HG03135 (cell line): ENCODE measurements around the gene SCGN.

Source experiments
- ATAC-seq: cut with Tn5 transposase; IDR thresholded peaks from one replicate; pipeline ENCODE4 v1.9.1; 2021; ENCODE audit warnings: mild to moderate bottlenecking, moderate library complexity; ENCODE audit not compliant: unreplicated experiment

Gene SCGN

DNA sequence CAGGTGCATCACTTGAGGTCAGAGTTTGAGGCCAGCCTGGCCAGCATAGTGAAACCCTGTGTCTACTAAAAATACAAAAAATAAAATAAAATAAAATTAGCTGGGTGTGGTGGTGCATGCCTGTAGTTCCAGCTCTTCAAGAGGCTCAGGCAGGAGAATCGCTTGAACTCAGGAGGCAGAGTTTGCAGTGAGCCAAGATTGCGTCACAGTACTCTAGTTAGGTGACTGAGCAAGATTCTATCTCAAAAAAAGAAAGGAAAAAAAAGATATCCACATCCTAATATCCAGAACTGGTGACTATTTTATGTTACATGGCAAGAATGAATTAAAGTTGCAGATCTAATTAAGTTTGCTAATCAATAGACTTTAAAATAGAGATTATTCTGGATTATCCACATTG lies 32.5 kb downstream of the SCGN start:
- no peak for ATAC-seq

DNA sequence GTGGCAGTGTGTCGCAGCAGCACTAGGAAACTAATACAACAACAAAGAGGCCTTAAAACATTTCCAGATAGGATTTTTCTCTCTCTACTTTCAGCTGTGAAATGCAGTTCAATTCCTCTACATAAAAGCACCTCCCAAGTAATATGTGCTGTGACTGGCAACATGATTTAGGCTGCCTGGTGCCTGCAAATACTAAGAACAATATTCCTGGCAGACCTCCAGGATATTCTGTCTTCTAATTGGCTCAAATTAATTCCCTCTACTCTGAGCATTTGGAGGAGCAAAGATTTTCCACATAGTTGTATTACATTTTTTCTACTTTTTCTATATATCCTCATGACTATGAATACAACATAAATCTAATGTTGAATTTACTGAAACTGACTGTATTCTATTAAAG lies 33.2 kb downstream of the SCGN start:
- no peak for ATAC-seq

DNA sequence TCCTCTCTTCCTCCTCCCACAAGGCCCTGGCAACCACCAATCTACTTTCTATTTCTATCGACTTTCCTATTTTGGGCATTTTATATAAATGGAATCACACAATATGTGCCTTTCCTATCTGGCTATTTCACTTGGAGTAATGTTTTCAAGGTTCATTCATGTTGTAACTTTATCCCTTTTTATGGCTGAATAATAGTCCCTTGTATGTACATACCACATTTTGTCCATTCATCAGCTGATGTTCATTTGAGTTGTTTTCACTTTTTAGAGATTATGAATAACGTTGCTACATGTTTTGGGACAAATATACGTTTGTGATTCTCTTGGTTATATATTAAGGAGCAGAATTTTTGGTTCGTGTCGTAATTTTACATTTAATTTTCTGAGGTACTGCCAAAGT lies 33.9 kb downstream of the SCGN start:
- ATAC-seq = no peak

DNA sequence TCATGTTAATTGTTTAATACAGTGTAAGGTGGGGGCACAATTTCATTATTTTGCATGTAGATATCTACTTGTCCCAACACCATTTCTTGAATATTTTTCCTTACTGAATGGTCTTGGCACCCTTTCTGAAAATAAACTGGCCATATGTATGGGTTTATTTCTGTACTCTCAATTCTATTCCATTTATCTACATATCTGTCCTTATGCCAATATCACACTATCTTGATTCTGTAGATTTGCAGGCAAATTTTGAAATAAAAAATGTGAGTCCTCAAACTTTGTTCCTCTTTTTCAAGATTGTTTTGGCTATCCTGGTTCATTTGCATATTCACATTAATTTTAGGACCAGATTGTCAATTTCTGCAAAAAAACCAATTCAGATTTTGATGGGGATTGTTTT lies 34.8 kb downstream of the SCGN start:
- ATAC-seq = no peak

DNA sequence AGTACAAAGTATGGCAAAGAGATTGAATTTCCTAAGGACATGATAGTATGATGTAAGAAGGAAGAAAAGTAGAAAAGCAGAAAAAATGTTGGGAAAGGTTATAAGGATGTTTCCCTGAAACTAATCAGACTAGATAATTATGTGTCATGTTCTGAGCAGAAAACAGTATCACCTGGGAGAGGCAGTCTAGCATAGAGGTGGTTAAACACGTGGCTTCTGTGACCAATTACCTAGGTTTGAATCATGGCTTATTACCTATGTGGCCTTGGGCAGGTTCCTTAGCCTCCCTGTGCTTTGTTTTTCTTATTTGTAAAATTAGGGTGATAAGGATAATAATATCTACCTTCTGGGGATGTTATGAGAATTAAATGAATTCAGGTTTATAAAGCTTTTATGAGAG lies 38.0 kb downstream of the SCGN start:
- ATAC-seq = no peak

DNA sequence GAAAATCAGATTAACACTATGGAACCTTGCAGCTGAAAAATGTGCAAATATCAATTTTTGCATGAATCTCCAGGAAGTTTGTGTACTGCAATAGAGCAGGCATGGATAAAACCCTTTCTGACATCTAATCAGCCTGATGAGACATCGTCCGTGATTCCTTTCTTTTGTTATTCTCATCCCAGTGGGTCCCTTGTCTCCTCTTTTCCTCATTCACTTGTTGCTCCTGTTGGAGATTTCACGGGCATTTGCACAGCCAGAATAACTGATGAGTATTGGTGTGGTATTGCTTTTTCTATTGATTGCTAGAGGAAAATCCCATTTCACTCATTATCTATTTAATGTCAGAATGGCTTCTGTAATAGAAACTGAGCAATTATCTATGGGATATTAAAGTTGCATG lies 39.9 kb downstream of the SCGN start:
- ATAC-seq = no peak

DNA sequence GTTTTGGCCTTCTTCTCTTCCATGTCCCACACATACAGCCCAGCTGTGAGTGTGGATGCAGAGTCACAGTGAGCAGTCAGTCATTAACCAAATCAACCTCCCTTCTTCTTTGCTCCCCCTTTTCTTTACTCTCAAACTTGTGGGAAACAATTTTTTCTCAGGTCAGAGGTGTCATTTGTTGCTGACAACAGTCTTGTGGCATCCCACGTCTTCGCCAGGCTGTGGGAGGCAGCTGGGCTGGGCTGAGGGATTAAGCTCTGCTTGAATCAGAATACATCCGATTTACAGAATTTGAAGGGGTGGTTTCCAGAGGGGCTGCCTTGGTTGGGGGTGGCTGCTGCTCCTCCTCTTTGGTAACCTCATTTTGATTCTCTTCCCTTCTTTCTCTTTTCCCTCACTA lies 40.5 kb downstream of the SCGN start:
- ATAC-seq = no peak

DNA sequence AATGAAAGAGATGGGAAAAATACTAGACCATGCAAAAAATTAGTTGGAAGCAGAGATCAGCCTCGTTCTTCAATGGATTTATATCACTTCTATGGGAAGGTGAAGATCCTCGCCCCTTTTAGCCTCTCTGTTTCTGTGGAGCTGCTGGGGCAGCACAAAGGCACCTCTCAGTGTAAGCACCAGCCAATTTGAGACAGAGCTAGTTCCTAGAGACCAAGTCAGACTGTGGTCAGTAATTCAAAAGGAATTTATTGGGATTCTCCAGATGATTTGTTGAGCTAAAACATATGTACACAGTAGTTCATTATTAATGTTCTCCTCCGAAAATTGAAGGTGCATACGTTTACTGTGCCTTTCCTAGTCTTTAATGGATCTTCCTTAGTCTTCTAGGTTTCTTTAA lies 42.4 kb downstream of the SCGN start:
- no peak for ATAC-seq

DNA sequence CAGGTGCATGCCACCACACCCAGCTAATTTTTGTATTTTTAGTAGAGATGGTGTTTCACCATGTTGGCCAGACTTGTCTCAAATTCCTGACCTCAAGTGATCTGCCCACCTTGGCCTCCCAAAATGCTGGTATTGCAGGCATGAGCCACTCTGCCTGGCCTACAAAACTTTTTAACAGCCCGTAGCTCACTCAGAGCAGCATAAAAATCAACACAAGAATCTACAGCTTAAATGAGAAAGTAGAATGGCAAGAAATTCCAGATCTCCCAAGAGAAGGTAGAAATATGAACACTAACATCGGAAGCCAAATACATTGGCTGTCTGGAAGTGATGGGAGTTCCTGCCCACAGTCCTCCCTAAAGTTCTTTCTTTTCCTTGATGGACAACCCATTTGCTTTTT lies 43.7 kb downstream of the SCGN start:
- no peak for ATAC-seq

DNA sequence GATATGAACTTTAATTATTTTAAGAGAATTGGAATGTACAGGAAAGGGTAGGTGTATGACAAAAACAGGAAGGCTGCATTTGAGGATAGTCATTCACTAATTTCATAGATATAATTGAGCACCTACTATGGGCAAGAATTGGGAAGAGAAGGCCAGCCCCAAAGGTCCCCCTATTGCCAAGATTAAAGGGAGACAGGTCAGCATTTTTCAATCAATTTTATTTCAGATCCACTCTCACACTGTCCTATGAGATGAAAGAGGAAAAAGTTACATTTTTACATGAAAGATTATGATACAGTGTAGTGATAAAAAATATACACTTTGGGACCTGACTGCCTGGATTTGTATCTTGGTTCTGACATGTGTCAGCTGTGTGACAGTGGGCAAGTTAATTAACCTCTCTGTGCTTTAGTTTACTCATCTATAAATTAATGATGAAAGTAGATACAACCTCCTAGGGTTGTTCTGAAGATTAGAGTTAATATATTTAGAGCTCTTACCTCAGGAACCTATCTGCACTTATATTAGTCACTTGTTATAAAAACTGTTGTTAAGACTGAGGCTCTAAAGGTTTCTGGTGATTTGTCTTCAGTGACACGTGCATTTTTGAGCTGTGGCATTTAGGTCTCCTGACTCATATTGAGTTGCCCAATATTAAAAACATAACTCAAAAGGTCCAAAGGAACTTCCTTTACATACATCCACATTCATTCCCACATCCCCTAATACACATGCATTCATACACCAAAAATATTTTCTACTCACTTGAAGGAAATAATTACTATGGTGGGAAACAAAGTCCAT lies 45.7 kb downstream of the SCGN start:
- no peak for ATAC-seq

DNA sequence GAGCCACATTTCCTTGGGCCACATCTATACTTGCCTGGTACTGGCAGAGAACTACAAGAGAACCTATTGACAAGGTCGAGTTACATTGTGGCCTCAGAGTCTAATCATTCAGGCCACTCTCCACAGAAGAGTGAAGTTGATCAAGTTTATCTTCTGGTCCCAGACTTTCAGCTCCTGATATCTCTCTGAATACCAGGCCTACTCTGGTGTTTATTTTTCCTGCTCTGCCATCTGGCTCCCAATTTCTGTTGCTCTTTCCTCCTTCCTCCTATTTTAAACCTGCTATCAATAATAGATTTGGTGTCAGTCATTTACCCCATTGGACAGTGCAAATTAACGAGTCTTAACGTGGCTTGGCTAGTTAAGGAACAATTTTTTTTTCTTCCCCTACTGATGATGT lies 46.6 kb downstream of the SCGN start:
- no peak for ATAC-seq

DNA sequence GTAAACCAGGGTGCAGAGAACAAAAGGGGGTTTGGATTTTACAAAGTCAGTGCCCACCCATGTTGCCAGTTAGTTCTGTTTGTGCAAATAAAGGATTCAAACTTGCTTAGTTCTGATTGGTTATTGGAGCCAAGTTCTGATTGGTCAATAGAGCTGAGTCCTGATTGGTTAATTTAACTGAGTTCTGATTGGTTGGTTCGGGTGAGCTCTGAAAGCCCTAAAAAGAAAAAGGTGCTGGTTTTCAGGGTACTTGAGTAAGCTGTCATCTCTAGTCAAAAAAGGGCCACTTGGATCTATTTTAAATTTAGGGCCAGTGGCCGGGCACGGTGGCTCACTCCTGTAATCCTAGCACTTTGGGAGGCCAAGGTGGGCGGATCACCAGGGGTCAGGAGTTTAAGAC lies 47.6 kb downstream of the SCGN start:
- ATAC-seq = no peak

DNA sequence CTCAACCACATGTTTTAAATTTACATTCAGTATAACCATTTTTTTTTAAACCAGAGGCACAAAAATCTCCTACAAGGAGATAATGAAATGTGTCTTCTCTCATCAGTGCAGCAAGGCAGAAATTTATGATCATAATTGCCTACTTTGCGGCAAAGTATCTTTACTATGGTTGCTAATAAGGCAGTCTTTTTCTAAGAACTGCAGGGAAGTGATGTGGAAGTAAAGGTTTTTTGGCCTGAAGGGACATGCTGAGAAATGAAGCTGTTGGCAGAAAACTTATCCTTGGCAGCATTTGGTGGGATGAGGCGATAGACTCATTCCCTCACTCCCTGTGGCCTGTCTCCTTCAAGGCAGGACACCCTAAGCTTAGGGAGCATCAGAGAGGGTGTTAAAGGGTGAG lies 48.7 kb downstream of the SCGN start:
- no peak for ATAC-seq

DNA sequence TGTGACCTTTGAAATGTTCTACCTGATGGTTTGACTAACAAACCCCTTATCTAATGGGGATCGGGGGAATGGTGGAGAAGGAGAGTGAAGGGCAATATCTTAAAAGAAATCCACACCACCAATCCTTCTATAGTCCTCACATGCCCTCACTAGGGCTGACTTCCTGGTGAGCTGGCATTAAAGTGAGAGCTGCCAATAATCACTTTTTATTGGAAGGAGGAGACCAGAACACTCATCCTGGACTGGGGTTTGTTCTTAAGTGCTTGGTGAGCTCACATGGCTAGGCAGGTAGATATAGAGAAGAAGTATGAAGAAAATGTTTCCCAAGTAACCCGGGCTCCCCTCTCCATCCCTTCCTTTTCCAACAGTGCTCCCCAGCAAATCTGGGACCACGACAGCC lies 49.8 kb downstream of the SCGN start:
- ATAC-seq = no peak

DNA sequence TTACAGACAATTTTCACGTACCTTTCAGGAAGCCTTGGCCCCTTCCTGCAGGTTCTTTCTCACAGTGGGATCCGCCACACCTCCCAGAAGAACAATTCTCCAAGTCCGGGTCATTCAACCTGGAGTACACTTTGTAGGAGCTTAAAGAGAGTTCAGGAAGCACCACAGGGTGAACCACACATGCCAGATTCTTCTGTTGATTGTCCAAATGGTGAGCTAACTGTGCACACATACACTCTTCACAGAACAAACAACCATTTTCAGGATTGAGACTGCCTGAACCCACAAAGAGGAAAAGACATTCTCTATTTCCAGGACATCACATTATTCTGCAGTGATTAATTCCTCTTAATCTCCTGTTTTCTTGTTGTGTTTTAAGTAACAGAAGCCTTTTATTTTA lies 51.0 kb downstream of the SCGN start:
- ATAC-seq = no peak

DNA sequence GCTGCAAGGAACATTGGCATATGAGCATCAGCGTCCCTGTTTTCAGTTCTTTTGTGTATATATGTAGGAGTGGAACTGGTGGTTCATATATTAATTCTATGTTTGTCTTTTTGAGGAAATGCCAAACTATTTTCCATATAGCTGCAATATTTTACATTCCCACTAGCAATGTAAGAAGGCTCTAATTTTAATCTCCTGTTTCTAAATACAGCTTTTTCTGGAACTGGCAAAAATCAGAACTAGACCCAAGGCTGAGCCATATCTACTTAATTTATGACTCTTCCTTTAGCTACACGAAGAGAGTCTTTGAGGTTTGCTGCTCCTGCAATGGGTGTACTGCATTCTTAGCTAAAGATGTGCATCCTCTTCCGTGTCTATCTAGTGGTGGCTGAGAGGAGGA lies 52.0 kb downstream of the SCGN start:
- ATAC-seq = no peak

DNA sequence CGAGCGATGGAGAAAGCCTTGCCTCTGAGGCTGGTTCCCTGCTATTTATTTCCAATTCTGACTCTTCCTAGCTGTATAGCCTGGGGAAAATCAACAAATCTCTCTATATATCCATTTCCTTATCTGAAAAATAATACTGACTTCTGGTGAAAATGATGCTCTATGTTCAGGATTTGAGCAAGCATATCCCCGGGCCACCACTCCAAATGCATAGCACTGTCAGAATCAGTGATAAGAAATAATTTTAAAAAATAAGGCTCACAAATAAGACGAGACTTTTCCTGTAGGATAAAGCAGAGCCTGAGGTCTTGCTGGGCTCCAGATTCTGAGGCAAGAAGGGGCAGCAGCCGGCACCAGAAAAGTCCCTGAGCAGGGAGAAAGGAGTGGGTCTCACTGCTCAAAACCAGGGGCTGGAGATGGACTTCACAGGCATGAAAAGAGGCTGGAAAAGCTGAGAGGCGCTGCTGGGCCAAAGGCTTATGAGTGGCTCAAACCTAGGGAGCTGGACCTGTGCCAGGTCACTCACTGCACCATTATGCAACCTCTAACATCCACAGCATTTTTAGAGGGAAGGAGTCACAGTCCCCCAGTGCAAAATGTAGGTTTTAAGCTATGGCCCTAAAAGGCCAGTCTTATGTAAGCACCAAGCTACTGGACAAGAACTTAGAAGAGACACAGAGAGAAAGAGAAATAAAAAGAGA lies 54.4 kb downstream of the SCGN start:
- ATAC-seq = no peak

DNA sequence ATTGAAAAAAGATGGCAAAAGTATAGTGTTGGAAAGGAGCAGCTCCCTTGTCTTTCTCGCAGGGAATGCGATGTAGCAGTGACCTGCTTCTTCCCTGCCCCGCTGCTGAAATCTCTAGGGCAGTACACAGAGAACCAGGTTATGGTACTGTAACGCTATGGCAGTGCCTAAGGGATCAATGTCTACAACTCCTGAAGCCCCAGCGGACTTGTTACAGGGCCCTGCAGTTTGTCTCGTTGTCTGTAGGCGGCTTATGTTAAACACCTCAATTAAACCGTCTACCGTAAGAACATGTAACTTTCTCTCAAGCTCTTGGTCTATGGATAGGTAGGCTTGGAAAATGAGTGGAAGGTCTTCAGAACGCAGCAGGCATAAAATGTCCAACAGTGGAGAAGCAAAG lies 57.7 kb downstream of the SCGN start:
- ATAC-seq = no peak

DNA sequence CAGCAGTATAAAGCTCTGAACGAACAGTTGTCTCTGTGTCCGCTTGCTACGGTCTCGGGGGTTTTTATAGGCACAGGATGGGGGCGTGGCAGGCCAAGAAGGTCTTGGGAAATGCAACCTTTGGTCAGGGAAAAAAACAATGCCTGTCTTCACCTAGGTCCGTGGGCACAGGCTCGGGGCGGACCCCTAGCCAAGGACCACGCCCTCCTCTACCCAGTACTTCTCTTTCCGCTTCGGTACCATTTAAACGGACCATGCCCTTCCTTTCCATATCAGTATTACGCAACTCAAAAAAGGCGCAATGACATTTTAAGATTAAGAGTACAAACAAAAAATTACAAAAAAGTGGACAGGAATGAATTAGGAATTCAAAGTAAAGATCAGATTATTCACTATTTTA lies 58.3 kb downstream of the SCGN start:
- ATAC-seq = no peak

DNA sequence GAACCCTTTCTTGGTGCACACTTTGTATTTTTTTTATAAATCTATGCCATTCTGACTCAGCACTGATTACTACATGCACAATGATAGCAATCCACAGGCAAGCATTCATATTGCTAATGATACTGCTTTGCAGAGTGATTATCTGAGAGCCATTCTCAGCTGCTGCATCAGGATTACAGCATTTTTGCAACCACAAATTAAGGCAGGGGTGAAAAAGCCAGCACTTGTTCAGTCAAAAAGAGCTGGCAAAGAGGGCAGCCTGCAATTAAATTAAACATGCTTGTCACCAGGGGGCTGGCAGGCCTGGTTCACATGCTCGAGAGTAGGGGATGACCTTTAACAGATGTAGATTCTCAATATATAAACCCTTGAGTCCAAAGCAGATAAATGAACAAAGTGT lies 61.8 kb downstream of the SCGN start:
- ATAC-seq = no peak

DNA sequence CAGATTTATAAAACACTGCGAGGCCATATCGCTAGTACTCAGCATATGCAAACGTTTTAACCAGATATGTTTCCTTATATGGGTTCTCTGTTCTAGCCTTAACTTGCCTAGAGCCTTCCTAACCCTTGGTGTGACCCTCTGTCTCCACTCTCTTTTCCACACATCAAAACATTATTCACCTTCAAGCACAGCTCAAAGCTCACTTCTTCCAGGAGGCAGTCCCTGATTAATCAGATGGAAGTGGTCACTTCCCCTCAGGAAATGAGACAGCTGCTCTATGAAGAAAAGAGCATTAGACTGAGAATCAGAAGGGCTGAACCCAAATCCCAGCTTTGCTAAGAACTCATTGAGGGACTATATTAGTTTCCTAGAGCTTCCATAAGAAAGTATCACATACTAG lies 62.8 kb downstream of the SCGN start:
- no peak for ATAC-seq

DNA sequence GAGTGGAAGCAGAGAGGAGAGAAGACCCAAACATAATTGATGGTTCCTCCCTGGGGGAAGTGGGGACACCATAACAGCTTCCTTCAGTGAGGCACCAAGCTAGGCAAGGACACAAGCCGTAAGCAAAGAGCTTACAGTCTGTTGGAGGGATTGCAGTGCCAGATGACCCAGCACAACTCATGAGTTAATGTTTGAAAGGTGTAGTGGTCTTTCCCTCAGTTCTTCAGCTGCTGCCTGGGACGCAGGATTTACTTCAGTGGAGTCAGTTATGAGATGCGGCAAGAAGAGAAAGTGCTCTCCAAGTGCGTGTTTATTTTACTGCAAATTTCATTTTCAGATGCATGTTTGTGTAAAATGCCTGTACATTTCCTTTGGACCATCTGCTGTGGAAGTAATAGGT lies 63.8 kb downstream of the SCGN start:
- no peak for ATAC-seq
